HEK293 (cell line): ENCODE measurements around the gene PPFIA3.
"Not testable (repeated sequence)": the region's sequence is repeated elsewhere in the genome, so short reads cannot be mapped to it uniquely, and the experiment has no call there.

Source experiments
- CTCF ChIP-seq: fragments of 450-650 bp; formaldehyde crosslinking; IDR thresholded peaks from 2 replicates; pipeline ENCODE4 v1.5.1; 2016; ENCODE audit warnings: missing biosample characterization, missing genetic modification characterization
- GLIS2 ChIP-seq: fragments of 450-650 bp; formaldehyde crosslinking; IDR thresholded peaks from 2 replicates; pipeline ENCODE4 v1.5.1; 2016; ENCODE audit warnings: missing biosample characterization, missing genetic modification characterization
- HOXD13 ChIP-seq: sonication (generic); formaldehyde crosslinking; IDR thresholded peaks from 2 replicates; pipeline ENCODE4 v1.8.0; 2022; ENCODE audit warnings: missing genetic modification reagents, borderline replicate concordance
- REST ChIP-seq: fragments of 450-650 bp; formaldehyde crosslinking; IDR thresholded peaks from 2 replicates; pipeline ENCODE4 v1.5.1; 2016; ENCODE audit warnings: missing biosample characterization, missing genetic modification characterization
- ZBTB8A ChIP-seq: fragments of 450-650 bp; formaldehyde crosslinking; IDR thresholded peaks from 2 replicates; pipeline ENCODE4 v1.5.1; 2016; ENCODE audit warnings: missing biosample characterization, missing genetic modification characterization
- ZFP37 ChIP-seq: fragments of 450-650 bp; formaldehyde crosslinking; IDR thresholded peaks from 2 replicates; pipeline ENCODE4 v1.5.1; 2016; ENCODE audit warnings: missing biosample characterization, missing genetic modification characterization
- ZNF521 ChIP-seq: fragments of 450-650 bp; formaldehyde crosslinking; IDR thresholded peaks from 2 replicates; pipeline ENCODE4 v1.5.1; 2017; ENCODE audit warnings: missing biosample characterization, mild to moderate bottlenecking, missing genetic modification characterization
- ZNF555 ChIP-seq: fragments of 450-650 bp; formaldehyde crosslinking; conservative IDR thresholded peaks from 2 replicates; pipeline ENCODE4 v1.5.1; 2017; ENCODE audit warnings: missing biosample characterization, mild to moderate bottlenecking, missing genetic modification characterization, inconsistent platforms
- ZNF558 ChIP-seq: fragments of 450-650 bp; formaldehyde crosslinking; IDR thresholded peaks from 2 replicates; pipeline ENCODE4 v1.5.1; 2016; ENCODE audit warnings: missing biosample characterization, missing genetic modification characterization
- ZNF629 ChIP-seq: fragments of 450-650 bp; formaldehyde crosslinking; IDR thresholded peaks from 2 replicates; pipeline ENCODE4 v1.5.1; 2017; ENCODE audit warnings: missing biosample characterization, missing genetic modification characterization
- ZNF701 ChIP-seq: fragments of 450-650 bp; formaldehyde crosslinking; IDR thresholded peaks from 2 replicates; pipeline ENCODE4 v1.5.1; 2016; ENCODE audit warnings: missing biosample characterization, missing genetic modification characterization

GRCh38 chr19:49121841-49122240 lies 2.5 kb downstream of the PPFIA3 start:
- not testable (repeated sequence) for TF ChIP-seq CTCF (tag by site-specific recombination); ZNF521; ZNF555 (tag by site-specific recombination); ZNF629; ZNF558 (tag by site-specific recombination); ZFP37; REST (tag by site-specific recombination); ZNF701 (tag by site-specific recombination); HOXD13 (CRISPR knock-in tag); GLIS2 (tag by site-specific recombination); ZBTB8A (tag by site-specific recombination)
